Heart right ventricle (tissue), 16 donors: ENCODE results near the gene SH2D4B. TPM values are rescaled to one million over a fixed set of nuclear protein-coding genes. Genes with fewer than 3 reads are reported as not detected.

Experiments
- ATAC-seq, 8 donors: fragments of 200-7000 bp; cut with Tn5 transposase; one replicate each; pipeline ENCODE4 v1.9.1; 2020; ENCODE audit warnings: mild to moderate bottlenecking in 8 of 8, moderate library complexity in 8 of 8, moderate number of reproducible peaks in 1 of 8
- DNase-seq, 2 donors: peaks; one replicate each; pipeline ENCODE4 v3.0.0-alpha.2; 2020
- H3K27ac ChIP-seq, 10 donors: fragments of 200-600 bp; sonication (generic) in 2 of 10; one replicate each; pipeline versions ENCODE4 v1.5.0 to v1.8.0; 2020 to 2022; ENCODE audit warnings: mild to moderate bottlenecking in 3 of 10
- H3K27me3 ChIP-seq, 7 donors: fragments of 200-600 bp; one replicate each; pipeline ENCODE4 v1.8.0; 2021 to 2022; ENCODE audit warnings: mild to moderate bottlenecking in 2 of 7
- H3K36me3 ChIP-seq, 9 donors: fragments of 200-600 bp; sonication (generic) in 1 of 9; one replicate each; pipeline versions ENCODE4 v1.5.0 to v1.8.0; 2020 to 2022; ENCODE audit warnings: mild to moderate bottlenecking in 2 of 9
- H3K4me1 ChIP-seq, 9 donors: fragments of 200-600 bp; sonication (generic) in 1 of 9; one replicate each; pipeline versions ENCODE4 v1.5.0 to v1.8.0; 2020 to 2022; ENCODE audit warnings: mild to moderate bottlenecking in 4 of 9
- H3K4me3 ChIP-seq, 10 donors: fragments of 200-600 bp; sonication (generic) in 2 of 10; one replicate each; pipeline versions ENCODE4 v1.5.0 to v1.8.0; 2020 to 2022; ENCODE audit warnings: mild to moderate bottlenecking in 7 of 10, moderate library complexity in 2 of 10
- H3K9me3 ChIP-seq, 11 donors: fragments of 200-600 bp in 10 of 11; sonication (generic) in 2 of 11; one replicate each; pipeline versions ENCODE4 v1.5.0 to v1.8.0; 2013 to 2022; ENCODE audit warnings: mild to moderate bottlenecking in 2 of 11, control low read depth in 1 of 11, moderate library complexity in 1 of 11
- CTCF ChIP-seq, 9 donors: fragments of 200-600 bp; sonication (generic) in 2 of 9; IDR thresholded peaks; one replicate each; pipeline versions ENCODE4 v1.5.0 to v1.8.0; 2021 to 2022; ENCODE audit warnings: antibody characterized with exemption in 9 of 9, mild to moderate bottlenecking in 5 of 9, moderate library complexity in 1 of 9
- WGBS, 2 donors: extraction: QIAGEN DNeasy Blood & Tissue Kit; methylation state at CpG; one replicate each; pipeline ENCODE4 v1.1.7; 2013; ENCODE audit warnings: inconsistent platforms in 1 of 2; 5-methylcytosine and 5-hydroxymethylcytosine counted together
- intact Hi-C, 10 donors: fragments of 100-400 bp; cut with DNase I; formaldehyde crosslinking; loops; one replicate each; pipeline versions ENCODE4 v1.11.1 to v1.14.2; 2022
- polyA plus RNA-seq, 2 donors: library from polyadenylated mRNA; stranded (reverse); fragments of 200-250 nt; gene quantifications; one replicate each; pipeline ENCODE4 v1.2.3, GENCODE V29; 2013
- total RNA-seq, 10 donors: library from RNA; stranded (reverse); fragmentation: NEBNext Ultra II Directional in 3 of 10; extraction: Animal tissue kit (Norgen Biotek cat#: 25700) in 3 of 10; gene quantifications; one replicate each; pipeline versions ENCODE4 v1.2.1 to v1.2.4, GENCODE V29; 2021 to 2023
- donor health status: Arrhythmogenic right ventricular cardiomyopathy.
- donor health status: ischemic (EF 13 %, LVEDD 7.1; RV severe dilation, severe dysfunction).
- donor health status: healthy with polysubstance abuse.
- donor health status: DM: no; HTN: yes; CAD: no.
- donor health status: DM: no; HTN: no; CAD: no.
- donor health status: ischemic (EF 25% LVEDD 6.9; RV normal size, moderate dysfunction).
- donor health status: ischemic (EF 25% LVEDD 5.7; RV mildly dilated, moderate dysfunction).
- donor health status: healthy.
- donor health status: DM: yes; HTN: yes; CAD: no.
- donor health status: Ischemic cardiomyopathy.
- donor health status: ischemic (EF 35%, LVEDD 5.7; RV mildly dilated, moderate dysfunction).
- donor health status: nonischemic (EF 11% LVEDD 7.7; RV severe dilation, severe dysfunction).
- donor health status: DM: yes; HTN: yes; CAD: no.
- donor health status: PGD.
- donor health status: ischemic (EF 29% LVEDD 5.4; RV normal size, mild dysfunction).
- donor health status: nonischemic (EF 23%, LVEDD 6.1; RV moderate dilation, normal function).

The SH2D4B gene
- total and polyA plus RNA-seq, 12 donors: not detected

GRCh38 chr10:80500572-80501380 is 36.9 kb upstream of the SH2D4B start:
- DNase-seq (peak; percentile 64 to 76), ATAC-seq (peak in 6 of 8 donors; percentile 10 to 50 (median 36))
- intact Hi-C loops: loop anchor here in 4 of 10 donors (1.0 to 5.0 kb wide), 4 partner anchors 32 to 113 kb away; no protein-coding TSS in a partner anchor
- TF ChIP-seq CTCF (IDR thresholded peaks at IDR 0.05): peak in 3 of 9 donors; percentile 12 to 20 (median 19)
- Histone ChIP-seq H3K4me1 (peaks cover 53 to 100% (median 91%) of the 10 kb centered on the region in 9 donors), H3K27me3 (no peaks in the 10 kb centered on the region), H3K27ac (peak overlapping the region; percentile 43 to 92 (median 82)), H3K9me3 (peaks cover 0 to 10% (median 0%) of the 10 kb centered on the region in 11 donors), H3K36me3 (peaks cover 0 to 11% (median 0%) of the 10 kb centered on the region in 9 donors), H3K4me3 (peak overlapping the region in 2 of 10 donors; percentile 5 to 21)
- WGBS, 2 donors: 55 to 62% methylated on average over 14 of the region's 14 CpGs

- ATAC-seq (no peak), DNase-seq (no peak)
- Histone ChIP-seq H3K36me3 (peaks cover 0 to 13% (median 0%) of the 10 kb centered on the region in 9 donors), H3K9me3 (peaks cover 0 to 4% (median 0%) of the 10 kb centered on the region in 11 donors), H3K27ac (peak overlapping the region in 8 of 10 donors; percentile 49 to 92 (median 82)), H3K4me1 (peaks cover 53 to 100% (median 96%) of the 10 kb centered on the region in 9 donors), H3K27me3 (no peaks in the 10 kb centered on the region), H3K4me3 (no peak overlapping the region)
- intact Hi-C loops: loop anchor here in 4 of 10 donors (1.0 to 5.0 kb wide), 4 partner anchors 33 to 114 kb away; no protein-coding TSS in a partner anchor
- 89 to 94% methylated on average over 3 of the region's 3 CpGs for WGBS, 2 donors
- TF ChIP-seq CTCF (IDR thresholded peaks at IDR 0.05): no peak
Observed at GRCh38 chr10:80501381-80501912, 36.3 kb upstream of the SH2D4B start.

DNA sequence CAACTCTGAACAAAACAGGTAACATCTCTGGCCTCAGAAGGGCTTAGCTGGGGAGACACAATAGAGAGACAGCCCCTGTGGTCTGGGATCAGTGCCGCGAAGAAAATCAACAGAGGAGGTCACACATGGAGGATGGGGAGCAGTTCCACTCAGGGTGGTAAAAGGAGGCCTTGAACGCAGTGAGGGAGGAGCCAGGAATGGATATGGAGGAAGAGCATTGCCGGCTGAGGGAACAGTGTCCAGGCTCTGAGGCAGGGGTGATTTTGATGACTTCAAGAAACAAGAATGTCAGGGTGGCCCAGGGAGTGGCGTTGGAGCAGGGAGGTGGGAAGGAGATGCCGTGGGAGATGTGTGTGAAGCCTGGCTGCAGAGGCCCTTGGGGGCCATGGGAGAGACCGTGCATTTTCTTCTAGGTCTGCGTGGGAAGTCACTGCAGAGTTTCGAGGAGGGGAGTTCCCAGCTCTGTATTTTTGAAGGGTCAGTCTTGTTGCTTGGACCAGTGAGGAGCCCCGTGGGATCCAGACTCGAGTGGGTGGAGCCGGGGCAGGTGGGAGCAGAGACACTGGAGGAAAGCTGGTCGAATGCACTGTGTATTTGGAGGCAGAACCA is 35.7 kb upstream of the SH2D4B start:
- no peak for ATAC-seq
- Histone ChIP-seq H3K27ac (peak overlapping the region in 8 of 10 donors; percentile 49 to 92 (median 82)), H3K27me3 (no peaks in the 10 kb centered on the region), H3K4me1 (peaks cover 58 to 100% (median 100%) of the 10 kb centered on the region in 9 donors), H3K4me3 (no peak overlapping the region), H3K9me3 (no peaks in the 10 kb centered on the region), H3K36me3 (peaks cover 0 to 16% (median under 1%) of the 10 kb centered on the region in 9 donors)
- intact Hi-C loops: loop anchor here in 5 of 10 donors (1.0 to 5.0 kb wide), 6 partner anchors 34 to 115 kb away; partner anchors contain the start of gene TSPAN14 (in 1 of the 5)
- DNase-seq: no peak
- 62 to 73% methylated on average over 13 of the region's 13 CpGs for WGBS, 2 donors
- TF ChIP-seq CTCF (IDR thresholded peaks at IDR 0.05): no peak
